Activated T-cell treated with anti-CD3 and anti-CD28 coated beads, Interleukin-2, amount 50 U/mL, for 24 hours (primary cell): Measurements from ENCODE around the gene PLA2G2A.

Source experiments
- DNase-seq: peaks from one replicate; pipeline ENCODE4 v3.0.0-alpha.2; 2020
- H3K27ac Mint-ChIP-seq: 2 replicates; pipeline ENCODE4 v1.8.0; 2020; ENCODE audit warnings: mild to moderate bottlenecking, mixed read lengths
- H3K27me3 Mint-ChIP-seq: 2 replicates; pipeline ENCODE4 v1.8.0; 2020; ENCODE audit warnings: mixed read lengths
- H3K36me3 Mint-ChIP-seq: 2 replicates; pipeline ENCODE4 v1.8.0; 2020; ENCODE audit warnings: low read depth, mixed read lengths
- H3K4me1 Mint-ChIP-seq: 2 replicates; pipeline ENCODE4 v1.8.0; 2020; ENCODE audit warnings: low read depth, mixed read lengths
- H3K4me3 Mint-ChIP-seq: 2 replicates; pipeline ENCODE4 v1.8.0; 2020; ENCODE audit warnings: mild to moderate bottlenecking, moderate library complexity, mixed read lengths
- H3K9me3 Mint-ChIP-seq: 2 replicates; pipeline ENCODE4 v1.8.0; 2020; ENCODE audit warnings: mixed read lengths

PLA2G2A gene

GRCh38 chr1:19981507-19982312, 2.3 kb upstream of the PLA2G2A start:
- DNase-seq: no peak

GRCh38 chr1:19981170-19981506, 1.7 kb upstream of the PLA2G2A start:
- DNase-seq: no peak
- H3K4me1 Mint-ChIP-seq: no peaks in the 10 kb centered on the region
- H3K27ac Mint-ChIP-seq: no peak overlapping the region
- H3K9me3 Mint-ChIP-seq: no peaks in the 10 kb centered on the region
- no peaks in the 10 kb centered on the region for H3K36me3 Mint-ChIP-seq
- peaks cover 28% of the 10 kb centered on the region for H3K27me3 Mint-ChIP-seq
- H3K4me3 Mint-ChIP-seq: no peak overlapping the region

More at GRCh38 chr1:19981507-19982312, 2.3 kb upstream of the PLA2G2A start:
- Mint-ChIP-seq H3K9me3 (no peaks in the 10 kb centered on the region), H3K27ac (no peak overlapping the region), H3K4me1 (no peaks in the 10 kb centered on the region), H3K4me3 (no peak overlapping the region), H3K36me3 (no peaks in the 10 kb centered on the region), H3K27me3 (peaks cover 23% of the 10 kb centered on the region)

DNA sequence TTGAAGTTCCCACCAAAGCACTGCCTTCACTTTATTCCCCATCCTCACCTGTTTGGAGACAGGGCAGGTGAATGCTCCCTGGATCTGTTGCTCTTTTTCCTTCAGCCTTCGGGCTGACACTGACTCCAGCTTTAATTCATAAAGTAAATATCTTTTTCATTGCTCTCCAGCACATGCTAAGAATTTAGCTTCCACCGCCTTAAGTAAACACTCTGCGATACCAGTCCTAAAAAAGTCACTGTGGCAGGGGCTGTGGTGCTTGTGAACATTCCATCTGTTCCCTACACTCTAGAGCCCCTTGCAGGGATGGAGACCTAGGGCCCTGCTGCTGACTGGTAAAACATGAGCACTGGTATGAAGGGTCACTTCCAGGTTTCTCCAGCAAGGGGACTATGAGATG, 896 bp upstream of the PLA2G2A start:
- no peak overlapping the region for H3K4me3 Mint-ChIP-seq
- H3K27ac Mint-ChIP-seq: no peak overlapping the region
- no peaks in the 10 kb centered on the region for H3K9me3 Mint-ChIP-seq
- peaks cover 29% of the 10 kb centered on the region for H3K27me3 Mint-ChIP-seq
- no peaks in the 10 kb centered on the region for H3K36me3 Mint-ChIP-seq
- DNase-seq: no peak
- H3K4me1 Mint-ChIP-seq: no peaks in the 10 kb centered on the region

DNA sequence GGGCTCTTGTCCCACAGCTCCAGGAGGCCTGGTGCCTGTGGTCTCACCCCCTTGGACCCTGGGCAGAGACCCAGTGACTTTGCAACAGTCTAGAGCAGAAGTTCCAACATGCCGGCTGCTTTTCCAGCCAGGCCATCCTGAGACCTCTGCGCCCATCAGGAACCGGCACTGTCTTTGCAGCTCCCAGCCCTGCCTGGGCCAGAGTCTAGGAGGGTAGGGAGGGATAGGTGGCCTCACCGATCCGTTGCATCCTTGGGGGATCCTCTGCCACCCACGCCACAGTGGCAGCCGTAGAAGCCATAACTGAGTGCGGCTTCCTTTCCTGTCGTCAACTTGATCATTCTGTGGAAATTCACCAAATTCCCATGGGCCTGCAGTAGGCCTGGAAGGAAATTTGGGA, 1.3 kb downstream of the PLA2G2A start:
- no peaks in the 10 kb centered on the region for H3K9me3 Mint-ChIP-seq
- DNase-seq: no peak
- no peak overlapping the region for H3K4me3 Mint-ChIP-seq
- no peaks in the 10 kb centered on the region for H3K36me3 Mint-ChIP-seq
- H3K4me1 Mint-ChIP-seq: peaks cover 2% of the 10 kb centered on the region
- no peak overlapping the region for H3K27ac Mint-ChIP-seq
- H3K27me3 Mint-ChIP-seq: peaks cover 38% of the 10 kb centered on the region

- H3K4me1 Mint-ChIP-seq: peaks cover 2% of the 10 kb centered on the region
- H3K36me3 Mint-ChIP-seq: no peaks in the 10 kb centered on the region
- no peak for DNase-seq
- H3K27ac Mint-ChIP-seq: no peak overlapping the region
- H3K4me3 Mint-ChIP-seq: no peak overlapping the region
- H3K9me3 Mint-ChIP-seq: no peaks in the 10 kb centered on the region
- H3K27me3 Mint-ChIP-seq: peaks cover 39% of the 10 kb centered on the region
Observed at GRCh38 chr1:19976317-19977003, 3.0 kb downstream of the PLA2G2A start.

GRCh38 chr1:19975423-19976193, 3.8 kb downstream of the PLA2G2A start:
- Mint-ChIP-seq H3K4me1 (peaks cover 2% of the 10 kb centered on the region), H3K27ac (no peak overlapping the region), H3K27me3 (peaks cover 37% of the 10 kb centered on the region), H3K36me3 (no peaks in the 10 kb centered on the region), H3K9me3 (no peaks in the 10 kb centered on the region), H3K4me3 (no peak overlapping the region)
- DNase-seq: no peak

DNA sequence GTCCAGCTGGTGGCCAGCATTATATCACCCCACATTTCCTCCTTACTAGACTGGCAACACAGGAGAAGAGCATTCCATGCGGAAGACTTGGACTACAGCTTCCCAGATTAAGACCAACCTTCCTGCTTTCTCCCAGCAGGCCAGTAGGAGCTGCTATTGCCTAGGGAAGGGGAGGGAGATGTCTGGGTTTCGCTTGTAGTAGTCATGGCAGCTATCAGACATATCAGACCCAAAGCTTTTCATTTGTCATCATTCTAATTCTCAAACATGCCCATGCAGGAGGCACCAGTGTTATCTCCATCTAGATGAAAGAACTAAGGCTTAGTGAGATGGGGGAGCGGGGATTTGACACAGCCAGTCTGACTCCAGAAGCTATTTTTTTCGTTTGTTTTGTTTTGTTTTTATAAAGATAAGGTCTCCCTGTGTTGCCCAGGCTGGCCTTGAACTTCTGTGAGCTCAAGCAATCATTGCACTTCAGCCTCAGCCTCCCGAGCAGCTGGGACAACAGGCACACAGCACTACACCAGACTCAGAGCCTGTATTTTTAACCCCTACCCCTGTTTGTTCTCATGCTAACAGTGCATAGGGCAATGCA, 4.5 kb downstream of the PLA2G2A start:
- no peak overlapping the region for H3K4me3 Mint-ChIP-seq
- no peak overlapping the region for H3K27ac Mint-ChIP-seq
- no peaks in the 10 kb centered on the region for H3K9me3 Mint-ChIP-seq
- H3K4me1 Mint-ChIP-seq: peaks cover 2% of the 10 kb centered on the region
- no peaks in the 10 kb centered on the region for H3K36me3 Mint-ChIP-seq
- peak; percentile 33 for DNase-seq
- peaks cover 35% of the 10 kb centered on the region for H3K27me3 Mint-ChIP-seq

- no peak overlapping the region for H3K27ac Mint-ChIP-seq
- H3K9me3 Mint-ChIP-seq: no peaks in the 10 kb centered on the region
- no peaks in the 10 kb centered on the region for H3K36me3 Mint-ChIP-seq
- no peak for DNase-seq
- no peak overlapping the region for H3K4me3 Mint-ChIP-seq
- peaks cover 2% of the 10 kb centered on the region for H3K4me1 Mint-ChIP-seq
- peaks cover 36% of the 10 kb centered on the region for H3K27me3 Mint-ChIP-seq
Observed at GRCh38 chr1:19973616-19974015, 5.8 kb downstream of the PLA2G2A start.

GRCh38 chr1:19971664-19972063, 7.8 kb downstream of the PLA2G2A start:
- H3K4me3 Mint-ChIP-seq: no peak overlapping the region
- peaks cover 2% of the 10 kb centered on the region for H3K4me1 Mint-ChIP-seq
- H3K27ac Mint-ChIP-seq: no peak overlapping the region
- DNase-seq: no peak
- no peaks in the 10 kb centered on the region for H3K9me3 Mint-ChIP-seq
- no peaks in the 10 kb centered on the region for H3K36me3 Mint-ChIP-seq
- peaks cover 29% of the 10 kb centered on the region for H3K27me3 Mint-ChIP-seq

GRCh38 chr1:19969898-19970660, 9.3 kb downstream of the PLA2G2A start:
- Mint-ChIP-seq H3K4me3 (no peak overlapping the region), H3K27me3 (peaks cover 28% of the 10 kb centered on the region), H3K27ac (no peak overlapping the region), H3K36me3 (no peaks in the 10 kb centered on the region), H3K4me1 (peaks cover 2% of the 10 kb centered on the region), H3K9me3 (no peaks in the 10 kb centered on the region)
- DNase-seq: no peak

DNA sequence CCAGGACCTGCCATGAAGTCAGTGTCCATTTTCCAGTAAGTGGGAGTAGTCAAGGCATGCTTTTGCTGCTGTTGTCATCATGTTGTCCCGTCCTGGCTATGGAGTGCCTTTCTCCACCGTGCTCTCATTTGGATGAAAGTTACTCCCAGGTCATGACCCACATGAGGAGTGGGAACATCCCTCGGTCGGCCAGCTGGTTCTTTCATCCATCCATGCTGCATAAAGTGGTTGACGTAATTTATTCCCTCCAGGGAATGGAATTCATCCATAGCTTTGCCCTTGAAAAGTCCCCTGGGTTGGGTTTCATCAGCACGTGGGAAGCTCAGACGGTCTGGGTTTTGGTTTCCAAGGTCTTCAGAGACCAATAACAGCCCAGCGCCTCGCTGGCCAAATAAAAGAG, 11.6 kb downstream of the PLA2G2A start:
- Mint-ChIP-seq H3K27ac (no peak overlapping the region), H3K4me1 (no peaks in the 10 kb centered on the region), H3K36me3 (no peaks in the 10 kb centered on the region), H3K27me3 (peaks cover 41% of the 10 kb centered on the region), H3K4me3 (no peak overlapping the region), H3K9me3 (no peaks in the 10 kb centered on the region)
- DNase-seq: no peak

- Mint-ChIP-seq H3K27me3 (peaks cover 40% of the 10 kb centered on the region), H3K4me3 (no peak overlapping the region), H3K27ac (no peak overlapping the region), H3K4me1 (no peaks in the 10 kb centered on the region), H3K9me3 (no peaks in the 10 kb centered on the region), H3K36me3 (no peaks in the 10 kb centered on the region)
- no peak for DNase-seq
Observed at GRCh38 chr1:19964542-19964941, 14.9 kb downstream of the PLA2G2A start.

GRCh38 chr1:19963636-19964035, 15.8 kb downstream of the PLA2G2A start:
- Mint-ChIP-seq H3K27me3 (peaks cover 42% of the 10 kb centered on the region), H3K4me1 (no peaks in the 10 kb centered on the region), H3K4me3 (no peak overlapping the region), H3K9me3 (no peaks in the 10 kb centered on the region), H3K27ac (no peak overlapping the region), H3K36me3 (no peaks in the 10 kb centered on the region)
- DNase-seq: no peak

- H3K4me1 Mint-ChIP-seq: no peaks in the 10 kb centered on the region
- no peaks in the 10 kb centered on the region for H3K9me3 Mint-ChIP-seq
- H3K4me3 Mint-ChIP-seq: no peak overlapping the region
- H3K27me3 Mint-ChIP-seq: peaks cover 48% of the 10 kb centered on the region
- no peaks in the 10 kb centered on the region for H3K36me3 Mint-ChIP-seq
- no peak for DNase-seq
- no peak overlapping the region for H3K27ac Mint-ChIP-seq
Observed at GRCh38 chr1:19960591-19960990, 18.8 kb downstream of the PLA2G2A start.
